ENCODE results near the gene DHCR24. TPM values are rescaled to one million over a fixed set of nuclear protein-coding genes. Genes with fewer than 3 reads are reported as not detected.

The DHCR24 gene
- total RNA-seq = 116 and 244 TPM in 2 replicates

GRCh38 chr1:54886724-54887664 lies at the start of gene DHCR24:
TSS of gene DHCR24 (minus strand) at chr1:54887195. CDS start at chr1:54887119, 76 bp downstream.

GRCh38 chr1:54800899-54801759 lies 85.9 kb downstream of the DHCR24 start, which contains the start of gene TTC22:
TSS of gene TTC22 (minus strand) at chr1:54801323. CDS start at chr1:54801163, 160 bp downstream.

Other genes starting within 250 kb of the DHCR24 start
- under 0.01 and 0.14 TPM in 2 replicates for gene MROH7, start 245.4 kb downstream of the DHCR24 start, total RNA-seq
- gene TTC4, start 171.3 kb downstream of the DHCR24 start, total RNA-seq = 41.6 and 47.0 TPM in 2 replicates
- 2.0 and 4.1 TPM in 2 replicates for gene PARS2, start 122.7 kb downstream of the DHCR24 start, total RNA-seq
- not detected in 2 replicates for gene TTC22, start 85.9 kb downstream of the DHCR24 start, total RNA-seq
- gene TMEM61, start 93.4 kb upstream of the DHCR24 start, total RNA-seq = not detected in 2 replicates
- gene BSND, start 111.7 kb upstream of the DHCR24 start, total RNA-seq = not detected in 2 replicates
- gene PCSK9, start 152.4 kb upstream of the DHCR24 start, total RNA-seq = 0.07 TPM in 1 of 2 replicates, not detected in the other

Data from thoracic aorta endothelial cell (primary cell).